WI38 (cell line): ENCODE results near the gene SRC.

Experiments used
- H3K4me3 ChIP-seq: 2 replicates; pipeline ENCODE4 v1.5.1; 2011; ENCODE audit warnings: low read depth, mild to moderate bottlenecking, control low read depth, low read length
- CTCF ChIP-seq: IDR thresholded peaks from 2 replicates; pipeline ENCODE4 v1.5.1; 2012; ENCODE audit warnings: low read depth, mild to moderate bottlenecking, control low read depth, low read length

The SRC gene

GRCh38 chr20:37413379-37413778 is 67.4 kb downstream of the SRC start:
- no peak overlapping the region for H3K4me3 ChIP-seq
- no peak for TF ChIP-seq CTCF

GRCh38 chr20:37414224-37415035 is 68.5 kb downstream of the SRC start:
- no peak overlapping the region for H3K4me3 ChIP-seq
- no peak for TF ChIP-seq CTCF

GRCh38 chr20:37415118-37416085 is 69.5 kb downstream of the SRC start:
- no peak overlapping the region for H3K4me3 ChIP-seq
- TF ChIP-seq CTCF, result no peak

- no peak for TF ChIP-seq CTCF
- H3K4me3 ChIP-seq, result no peak overlapping the region
Observed at GRCh38 chr20:37416100-37416847, 70.3 kb downstream of the SRC start.

- H3K4me3 ChIP-seq, result no peak overlapping the region
- TF ChIP-seq CTCF, result no peak
Observed at GRCh38 chr20:37416848-37417616, 71.1 kb downstream of the SRC start.

- TF ChIP-seq CTCF, result no peak
- no peak overlapping the region for H3K4me3 ChIP-seq
Observed at GRCh38 chr20:37417617-37418467, 71.9 kb downstream of the SRC start.
